CD4-positive, alpha-beta T cell (primary cell): ENCODE measurements around the gene ULK4. TPM values are rescaled to one million over a fixed set of nuclear protein-coding genes. Genes with fewer than 3 reads are reported as not detected.
"Not testable (repeated sequence)": the region's sequence is repeated elsewhere in the genome, so short reads cannot be mapped to it uniquely, and the experiment has no call there.

Experiments used
- ATAC-seq: fragments of 200-7000 bp; cut with Tn5 transposase; one replicate; pipeline ENCODE4 v1.10.0; 2022; ENCODE audit warnings: mild to moderate bottlenecking; ENCODE audit not compliant: poor library complexity
- CTCF ChIA-PET: fragments of 350-600 bp; sonication (Branson Sonifier 250); formaldehyde crosslinking; loops from one replicate; lab custom pipeline; 2021; ENCODE audit warnings: antibody characterized with exemption, inconsistent platforms; lab: Charles Lee
- POLR2A ChIA-PET: fragments of 350-600 bp; sonication (Branson Sonifier 250); formaldehyde crosslinking; loops from one replicate; lab custom pipeline; 2021; ENCODE audit warnings: antibody characterized with exemption, inconsistent platforms; lab: Charles Lee
- DNase-seq, 14 experiments: peaks; one replicate each; pipeline ENCODE4 v3.0.0-alpha.2; 2013 to 2020; ENCODE audit warnings: mixed read lengths in 2 of 14
- H3K27ac ChIP-seq, 2 donors: one replicate each; pipeline versions ENCODE4 v1.5.1 to v1.7.0; 2013; ENCODE audit warnings: low read length in 2 of 2, low read depth in 1 of 2, mild to moderate bottlenecking in 1 of 2
- H3K27me3 ChIP-seq, 2 experiments: 1 replicate in 1 of 2; 2 replicates in 1 of 2; pipeline versions ENCODE4 v1.6.1 to v1.7.0; 2013; ENCODE audit warnings: low read length in 2 of 2, control low read depth in 1 of 2, mild to moderate bottlenecking in 1 of 2, moderate library complexity in 1 of 2; ENCODE audit not compliant: insufficient read depth in 2 of 2, control insufficient read depth in 1 of 2
- H3K36me3 ChIP-seq: one replicate; pipeline ENCODE4 v1.6.1; 2013; ENCODE audit warnings: low read length, control low read depth; ENCODE audit not compliant: insufficient read depth
- H3K4me1 ChIP-seq: one replicate; pipeline ENCODE4 v1.6.1; 2013; ENCODE audit warnings: low read length, control low read depth; ENCODE audit not compliant: insufficient read depth
- H3K4me3 ChIP-seq: one replicate; pipeline ENCODE4 v1.5.1; 2013; ENCODE audit warnings: mild to moderate bottlenecking, low read length, moderate library complexity
- H3K9me3 ChIP-seq, 2 experiments: 1 replicate in 1 of 2; 2 replicates in 1 of 2; pipeline versions ENCODE4 v1.6.1 to v1.7.0; 2013; ENCODE audit warnings: low read length in 2 of 2, mild to moderate bottlenecking in 2 of 2, control low read depth in 1 of 2, moderate library complexity in 1 of 2; ENCODE audit not compliant: control insufficient read depth in 1 of 2, insufficient read depth in 1 of 2
- H3K27ac Mint-ChIP-seq: one replicate; pipeline ENCODE4 v1.8.0; 2020; ENCODE audit warnings: mixed read lengths
- H3K27me3 Mint-ChIP-seq: one replicate; pipeline ENCODE4 v1.8.0; 2021; ENCODE audit warnings: mixed read lengths
- H3K36me3 Mint-ChIP-seq: one replicate; pipeline ENCODE4 v1.8.0; 2021; ENCODE audit warnings: low read depth, mixed read lengths
- H3K4me1 Mint-ChIP-seq: one replicate; pipeline ENCODE4 v1.8.0; 2021; ENCODE audit warnings: low read depth, mixed read lengths
- H3K4me3 Mint-ChIP-seq: one replicate; pipeline ENCODE4 v1.8.0; 2020; ENCODE audit warnings: mild to moderate bottlenecking, mixed read lengths
- H3K9me3 Mint-ChIP-seq: one replicate; pipeline ENCODE4 v1.8.0; 2020; ENCODE audit warnings: mixed read lengths
- intact Hi-C, 2 experiments: fragments of 100-400 bp; cut with DNase I in 1 of 2; cut with micrococcal nuclease in 1 of 2; formaldehyde crosslinking; loops; one replicate each; pipeline versions ENCODE4 v1.15.1 to v1.9.0; 2023 to 2025; cut with DNase I, micrococcal nuclease
- total RNA-seq, 174 experiments: library from RNA in 2 of 174; stranded (reverse) in 2 of 174; gene quantifications; one replicate each; pipeline ENCODE4 v1.2.3 and lab custom pipeline; 2021 to 2026
- TF ChIP-seq, protein P1 (sequence below): fragments of 200-600 bp; IDR thresholded peaks from one replicate; pipeline ENCODE4 v1.8.0; 2022; ENCODE audit warnings: antibody characterized with exemption, mild to moderate bottlenecking

Gene ULK4
- total RNA-seq, 2 experiments from 2014 or later, result 23.8 to 28.6 TPM

GRCh38 chr3:41651718-41652117, 310.2 kb downstream of the ULK4 start:
- TF ChIP-seq, protein P1, sequence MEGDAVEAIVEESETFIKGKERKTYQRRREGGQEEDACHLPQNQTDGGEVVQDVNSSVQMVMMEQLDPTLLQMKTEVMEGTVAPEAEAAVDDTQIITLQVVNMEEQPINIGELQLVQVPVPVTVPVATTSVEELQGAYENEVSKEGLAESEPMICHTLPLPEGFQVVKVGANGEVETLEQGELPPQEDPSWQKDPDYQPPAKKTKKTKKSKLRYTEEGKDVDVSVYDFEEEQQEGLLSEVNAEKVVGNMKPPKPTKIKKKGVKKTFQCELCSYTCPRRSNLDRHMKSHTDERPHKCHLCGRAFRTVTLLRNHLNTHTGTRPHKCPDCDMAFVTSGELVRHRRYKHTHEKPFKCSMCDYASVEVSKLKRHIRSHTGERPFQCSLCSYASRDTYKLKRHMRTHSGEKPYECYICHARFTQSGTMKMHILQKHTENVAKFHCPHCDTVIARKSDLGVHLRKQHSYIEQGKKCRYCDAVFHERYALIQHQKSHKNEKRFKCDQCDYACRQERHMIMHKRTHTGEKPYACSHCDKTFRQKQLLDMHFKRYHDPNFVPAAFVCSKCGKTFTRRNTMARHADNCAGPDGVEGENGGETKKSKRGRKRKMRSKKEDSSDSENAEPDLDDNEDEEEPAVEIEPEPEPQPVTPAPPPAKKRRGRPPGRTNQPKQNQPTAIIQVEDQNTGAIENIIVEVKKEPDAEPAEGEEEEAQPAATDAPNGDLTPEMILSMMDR, result no peak
- H3K4me3 ChIP-seq, result no peak overlapping the region
- Mint-ChIP-seq H3K27me3 (no peaks in the 10 kb centered on the region), H3K4me1 (no peaks in the 10 kb centered on the region), H3K36me3 (peaks cover 33% of the 10 kb centered on the region), H3K4me3 (no peak overlapping the region), H3K9me3 (no peaks in the 10 kb centered on the region), H3K27ac (no peak overlapping the region)
- H3K9me3 ChIP-seq, result peaks cover 0 to 28% of the 10 kb centered on the region in 2 experiments
- ChIA-PET CTCF (no interaction called here), POLR2A (no interaction called here)
- no peaks in the 10 kb centered on the region for H3K4me1 ChIP-seq
- ATAC-seq, result no peak
- no peak for DNase-seq
- H3K27me3 ChIP-seq, result no peaks in the 10 kb centered on the region
- intact Hi-C loops, result no loop called here
- no peaks in the 10 kb centered on the region for H3K36me3 ChIP-seq
- H3K27ac ChIP-seq, result no peak overlapping the region

- POLR2A ChIA-PET, result no interaction called here
- Mint-ChIP-seq H3K36me3 (peaks cover 30% of the 10 kb centered on the region), H3K27me3 (no peaks in the 10 kb centered on the region), H3K4me3 (no peak overlapping the region), H3K27ac (no peak overlapping the region), H3K4me1 (no peaks in the 10 kb centered on the region), H3K9me3 (no peaks in the 10 kb centered on the region)
- TF ChIP-seq, protein P1, result no peak
- H3K36me3 ChIP-seq, result no peaks in the 10 kb centered on the region
- H3K9me3 ChIP-seq, result peaks cover 0 to 28% of the 10 kb centered on the region in 2 experiments
- DNase-seq (no peak), ATAC-seq (no peak)
- H3K27me3 ChIP-seq, result no peaks in the 10 kb centered on the region
- intact Hi-C loops, result no loop called here
- no peak overlapping the region for H3K27ac ChIP-seq
- no peak overlapping the region for H3K4me3 ChIP-seq
- CTCF ChIA-PET, result no interaction called here
- H3K4me1 ChIP-seq, result no peaks in the 10 kb centered on the region
Measured at GRCh38 chr3:41650406-41650805, 311.5 kb downstream of the ULK4 start.

GRCh38 chr3:41649129-41649739, 312.7 kb downstream of the ULK4 start:
- intact Hi-C loops, result no loop called here
- ChIA-PET CTCF (no interaction called here), POLR2A (no interaction called here)
- Histone ChIP-seq H3K36me3 (no peaks in the 10 kb centered on the region), H3K27ac (no peak overlapping the region), H3K9me3 (peaks cover 0 to 28% of the 10 kb centered on the region in 2 experiments), H3K27me3 (no peaks in the 10 kb centered on the region), H3K4me3 (no peak overlapping the region), H3K4me1 (no peaks in the 10 kb centered on the region)
- H3K27ac Mint-ChIP-seq, result no peak overlapping the region
- ATAC-seq (no peak), DNase-seq (no peak)
- H3K27me3 Mint-ChIP-seq, result no peaks in the 10 kb centered on the region
- H3K4me1 Mint-ChIP-seq, result no peaks in the 10 kb centered on the region
- TF ChIP-seq, protein P1, result no peak
- peaks cover 30% of the 10 kb centered on the region for H3K36me3 Mint-ChIP-seq
- no peak overlapping the region for H3K4me3 Mint-ChIP-seq
- H3K9me3 Mint-ChIP-seq, result no peaks in the 10 kb centered on the region

GRCh38 chr3:41647730-41648129, 314.2 kb downstream of the ULK4 start:
- H3K36me3 ChIP-seq, H3K4me1 ChIP-seq, POLR2A ChIA-PET, H3K9me3 Mint-ChIP-seq, H3K4me1 Mint-ChIP-seq, intact Hi-C loops, CTCF ChIA-PET, ATAC-seq, H3K27ac Mint-ChIP-seq, H3K27me3 ChIP-seq, H3K27me3 Mint-ChIP-seq, H3K4me3 ChIP-seq, H3K27ac ChIP-seq, DNase-seq, H3K4me3 Mint-ChIP-seq: not testable (repeated sequence)
- peaks cover 22% of the 10 kb centered on the region for H3K36me3 Mint-ChIP-seq
- H3K9me3 ChIP-seq, result peaks cover 0 to 28% of the 10 kb centered on the region in 2 experiments
